B cell (primary cell): ENCODE results near the gene ZMIZ1. TPM values are rescaled to one million over a fixed set of nuclear protein-coding genes. Genes with fewer than 3 reads are reported as not detected.

Experiments used
- ATAC-seq: fragments of 200-7000 bp; cut with Tn5 transposase; one replicate; pipeline ENCODE4 v1.10.0; 2021; ENCODE audit warnings: low read depth, mild to moderate bottlenecking, moderate number of reproducible peaks, moderate library complexity
- CTCF ChIA-PET: fragments of 350-600 bp; sonication (Branson Sonifier 250); formaldehyde crosslinking; loops from one replicate; lab custom pipeline; 2021; ENCODE audit warnings: antibody characterized with exemption, inconsistent platforms; lab: Charles Lee
- POLR2A ChIA-PET: fragments of 350-600 bp; sonication (Branson Sonifier 250); formaldehyde crosslinking; loops from one replicate; lab custom pipeline; 2021; ENCODE audit warnings: antibody characterized with exemption; lab: Charles Lee
- DNase-seq: peaks from one replicate; pipeline ENCODE4 v3.0.0; 2013
- H2AFZ ChIP-seq: 2 replicates; pipeline ENCODE4 v1.6.1; 2012; ENCODE audit warnings: mild to moderate bottlenecking, low read depth, low read length; ENCODE audit not compliant: insufficient read depth, poor library complexity, severe bottlenecking
- H3K27ac ChIP-seq, 2 donors: 1 replicate in 1 of 2; 2 replicates in 1 of 2; pipeline ENCODE4 v1.5.1; 2012 to 2013; ENCODE audit warnings: low read length in 2 of 2, mild to moderate bottlenecking in 2 of 2, moderate library complexity in 1 of 2
- H3K27me3 ChIP-seq, 4 experiments: fragments of 200-600 bp in 1 of 4; sonication (generic) in 1 of 4; replicated peaks in 1 of 4; 1 replicate in 2 of 4; 2 replicates in 2 of 4; pipeline versions ENCODE4 v1.6.1 to v1.7.0; 2013 to 2016; ENCODE audit warnings: low read length in 3 of 4, mild to moderate bottlenecking in 2 of 4, mixed read lengths in 1 of 4, moderate library complexity in 1 of 4; ENCODE audit not compliant: insufficient read depth in 4 of 4, control insufficient read depth in 3 of 4; ENCODE audit errors: control extremely low read depth in 1 of 4
- H3K36me3 ChIP-seq, 2 experiments: replicated peaks in 1 of 2; 1 replicate in 1 of 2; 2 replicates in 1 of 2; pipeline versions ENCODE4 v1.6.1 to v1.7.1; 2013; ENCODE audit warnings: low read length in 1 of 2; ENCODE audit not compliant: insufficient read depth in 2 of 2, control insufficient read depth in 1 of 2; ENCODE audit errors: control extremely low read depth in 1 of 2, extremely low read depth in 1 of 2
- H3K4me1 ChIP-seq, 2 donors: fragments of 200-600 bp in 1 of 2; sonication (generic) in 1 of 2; 1 replicate in 1 of 2; 2 replicates in 1 of 2; pipeline versions ENCODE4 v1.5.1 to v1.6.1; 2013 to 2017; ENCODE audit warnings: low read length in 2 of 2; ENCODE audit not compliant: control insufficient read depth in 2 of 2, insufficient read depth in 2 of 2
- H3K4me2 ChIP-seq: replicated peaks from 2 replicates; pipeline ENCODE3; 2012; ENCODE audit warnings: mild to moderate bottlenecking, low read depth, low read length; ENCODE audit not compliant: poor library complexity, severe bottlenecking
- H3K4me3 ChIP-seq, 5 experiments: fragments of 200-600 bp in 1 of 5; sonication (generic) in 1 of 5; 1 replicate in 3 of 5; 2 replicates in 2 of 5; pipeline versions ENCODE4 v1.5.1 to v1.7.0; 2011 to 2016; ENCODE audit warnings: low read length in 4 of 5, mild to moderate bottlenecking in 4 of 5, low read depth in 2 of 5, control low read depth in 1 of 5, moderate library complexity in 1 of 5; ENCODE audit not compliant: insufficient read depth in 1 of 5; ENCODE audit errors: control extremely low read depth in 1 of 5, extremely low read depth in 1 of 5
- H3K79me2 ChIP-seq: fragments of 200-600 bp; sonication (generic); one replicate; pipeline ENCODE4 v1.6.0; 2016; ENCODE audit warnings: low read length; ENCODE audit not compliant: control insufficient read depth, insufficient read depth
- H3K9ac ChIP-seq: fragments of 200-600 bp; sonication (generic); 2 replicates; pipeline ENCODE4 v1.6.1; 2017; ENCODE audit warnings: mild to moderate bottlenecking, low read length, moderate library complexity
- H3K9me3 ChIP-seq, 3 donors: one replicate each; pipeline versions ENCODE4 v1.6.1 to v1.7.1; 2013; ENCODE audit warnings: low read length in 2 of 3; ENCODE audit not compliant: control insufficient read depth in 2 of 3, insufficient read depth in 1 of 3; ENCODE audit errors: control extremely low read depth in 1 of 3
- H4K20me1 ChIP-seq: 2 replicates; pipeline ENCODE4 v1.6.0; 2012; ENCODE audit warnings: mild to moderate bottlenecking, low read length; ENCODE audit not compliant: insufficient read depth, control insufficient read depth, poor library complexity, severe bottlenecking
- H3K27ac Mint-ChIP-seq: one replicate; pipeline ENCODE4 v1.8.0; 2021; ENCODE audit warnings: mixed read lengths
- H3K27me3 Mint-ChIP-seq: one replicate; pipeline ENCODE4 v1.8.0; 2021; ENCODE audit warnings: mixed read lengths
- H3K4me1 Mint-ChIP-seq: one replicate; pipeline ENCODE4 v1.8.0; 2021; ENCODE audit warnings: mixed read lengths
- H3K4me3 Mint-ChIP-seq: one replicate; pipeline ENCODE4 v1.8.0; 2021; ENCODE audit warnings: mixed read lengths
- H3K9me3 Mint-ChIP-seq: one replicate; pipeline ENCODE4 v1.8.0; 2022; ENCODE audit warnings: mixed read lengths; ENCODE audit not compliant: insufficient read depth
- CTCF ChIP-seq: fragments of 200-600 bp; IDR thresholded peaks from one replicate; pipeline ENCODE4 v1.8.0; 2022; ENCODE audit warnings: antibody characterized with exemption, mild to moderate bottlenecking
- EZH2 ChIP-seq: IDR thresholded peaks from 2 replicates; pipeline ENCODE4 v1.6.1; 2012; ENCODE audit warnings: borderline replicate concordance, low read depth, mild to moderate bottlenecking, moderate library complexity, low read length; ENCODE audit not compliant: insufficient read depth, poor library complexity, severe bottlenecking
- WGBS: methylation state at CpG from one replicate; pipeline ENCODE4 v1.1.5; 2013; ENCODE audit warnings: missing lambda C conversion rate; ENCODE audit not compliant: insufficient coverage; 5-methylcytosine and 5-hydroxymethylcytosine counted together
- intact Hi-C: fragments of 100-400 bp; cut with micrococcal nuclease; formaldehyde crosslinking; loops from one replicate; pipeline ENCODE4 v1.10.0; 2022
- polyA plus RNA-seq: library from polyadenylated mRNA; depleted of rRNA; stranded (reverse); fragments of >200 nt; gene quantifications from 2 replicates; pipeline ENCODE4 v1.2.3, GENCODE V29; 2012
- total RNA-seq, 2 donors: library from RNA; stranded (reverse); fragments of 120-200 nt in 1 of 2; gene quantifications; 1 replicate in 1 of 2; 2 replicates in 1 of 2; pipeline versions ENCODE4 v1.2.3 to v1.2.4, GENCODE V29; 2013 to 2022

The ZMIZ1 gene
- total and polyA plus RNA-seq, 2 donors (not counting 1 experiment from before 2014, with no cell fraction given), result 14.3 to 64.9 TPM

DNA sequence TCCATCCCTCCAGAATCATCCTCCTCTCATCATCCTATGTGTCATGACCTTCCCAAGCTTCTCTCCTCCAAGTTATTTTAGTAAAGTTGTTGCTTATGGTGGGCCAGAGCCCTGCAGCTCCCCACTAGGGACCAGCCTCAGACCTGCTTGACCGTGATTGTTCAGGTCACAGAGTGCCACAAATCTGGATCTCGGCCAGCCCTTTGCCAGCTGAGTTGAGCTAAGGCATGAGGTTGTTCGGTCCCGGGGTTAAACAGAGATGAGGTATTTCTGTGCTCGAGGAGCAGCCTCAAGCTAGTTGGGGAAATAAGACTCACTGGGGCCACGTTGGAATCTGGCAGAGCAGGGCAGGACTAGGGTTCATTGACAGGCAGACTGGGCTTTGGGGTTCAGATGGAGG, 212.2 kb downstream of the ZMIZ1 start:
- Mint-ChIP-seq H3K4me1 (peaks cover 43% of the 10 kb centered on the region), H3K27me3 (no peaks in the 10 kb centered on the region), H3K27ac (no peak overlapping the region), H3K9me3 (no peaks in the 10 kb centered on the region), H3K4me3 (no peak overlapping the region)
- peaks cover 0 to 27% of the 10 kb centered on the region in 2 experiments for H3K36me3 ChIP-seq
- H3K4me1 ChIP-seq, result peaks cover 35 to 42% of the 10 kb centered on the region in 2 donors
- CTCF ChIA-PET, result interaction anchor here (1.0 to 1.7 kb wide), 3 partner anchors 13 to 85 kb away, joined by 3 to 7 read pairs (median 3); no protein-coding TSS in a partner anchor
- no peak overlapping the region for H3K4me2 ChIP-seq
- TF ChIP-seq CTCF, result no peak
- TF ChIP-seq EZH2, result no peak
- no peaks in the 10 kb centered on the region for H3K27me3 ChIP-seq
- intact Hi-C loops, result loop anchor here (10.0 kb wide), 1 partner anchor 164 kb away; the partner anchor contains the start of gene ZCCHC24
- H4K20me1 ChIP-seq, result no peaks in the 10 kb centered on the region
- no peak for ATAC-seq
- H3K9ac ChIP-seq, result no peak overlapping the region
- DNase-seq, result no peak
- WGBS, result 97% methylated on average over 6 of the region's 6 CpGs
- peaks cover 43% of the 10 kb centered on the region for H3K79me2 ChIP-seq
- no peak overlapping the region for H3K27ac ChIP-seq
- POLR2A ChIA-PET, result interaction anchor here (0.9 kb wide), 1 partner anchor 164 kb away, joined by 4 read pairs; no protein-coding TSS in a partner anchor
- H3K9me3 ChIP-seq, result no peaks in the 10 kb centered on the region
- no peak overlapping the region for H2AFZ ChIP-seq
- no peak overlapping the region for H3K4me3 ChIP-seq

DNA sequence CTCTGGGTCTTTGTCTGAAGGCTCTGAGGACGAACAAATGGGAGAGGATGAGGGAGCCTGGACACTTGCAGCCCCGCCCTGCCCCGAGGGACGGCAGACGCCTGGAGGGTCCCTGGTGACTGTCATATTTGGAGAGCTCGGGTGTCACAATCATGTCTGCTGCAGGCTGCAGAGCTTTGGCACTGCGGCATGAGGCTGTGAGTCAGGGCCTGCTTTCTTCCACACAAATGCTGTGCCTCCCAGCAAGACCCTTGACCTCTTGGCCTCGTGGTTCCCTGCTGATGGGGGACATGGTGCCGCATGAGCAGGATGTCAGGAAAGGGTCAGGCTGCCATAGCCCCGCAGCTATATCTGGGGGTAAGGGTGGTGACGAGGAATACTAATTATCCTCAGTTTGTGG, 213.6 kb downstream of the ZMIZ1 start:
- Mint-ChIP-seq H3K4me1 (peaks cover 57% of the 10 kb centered on the region), H3K4me3 (no peak overlapping the region), H3K9me3 (no peaks in the 10 kb centered on the region), H3K27me3 (no peaks in the 10 kb centered on the region), H3K27ac (peak overlapping the region; percentile 82)
- Histone ChIP-seq H3K27ac (no peak overlapping the region), H3K4me3 (no peak overlapping the region), H2AFZ (no peak overlapping the region), H3K4me2 (peak overlapping the region; percentile 42), H3K79me2 (peaks cover 39% of the 10 kb centered on the region), H3K9ac (no peak overlapping the region), H4K20me1 (no peaks in the 10 kb centered on the region), H3K9me3 (no peaks in the 10 kb centered on the region), H3K27me3 (no peaks in the 10 kb centered on the region), H3K4me1 (peaks cover 49 to 57% of the 10 kb centered on the region in 2 donors), H3K36me3 (peaks cover 0 to 21% of the 10 kb centered on the region in 2 experiments)
- TF ChIP-seq EZH2 (no peak), CTCF (no peak)
- ATAC-seq, result no peak
- ChIA-PET POLR2A (no interaction called here), CTCF (interaction anchor here (1.7 kb wide), 1 partner anchor 87 kb away, joined by 7 read pairs; no protein-coding TSS in a partner anchor)
- DNase-seq, result no peak
- WGBS, result 86% methylated on average over 9 of the region's 11 CpGs
- intact Hi-C loops, result loop anchor here (10.0 kb wide), 1 partner anchor 162 kb away; the partner anchor contains the start of gene ZCCHC24
